K562 (cell line): ENCODE results near the gene PPP1R14B. TPM values are rescaled to one million over a fixed set of nuclear protein-coding genes. Genes with fewer than 3 reads are reported as not detected.

ENCODE experiments used
- ESRRB ChIP-seq: fragments of 250-450 bp; sonication (Bioruptor Pico); IDR thresholded peaks from 2 replicates; pipeline ENCODE4 v1.5.0; 2020; ENCODE audit warnings: mild to moderate bottlenecking, moderate library complexity, borderline replicate concordance
- HSF4 ChIP-seq: fragments of 250-450 bp; sonication (Bioruptor Pico); IDR thresholded peaks from 2 replicates; pipeline ENCODE4 v2.1.2; 2022; ENCODE audit warnings: mild to moderate bottlenecking, moderate library complexity, borderline replicate concordance
- KAT2B ChIP-seq: IDR thresholded peaks from one replicate; pipeline ENCODE4 v1.6.1; 2012; ENCODE audit warnings: low read depth, mild to moderate bottlenecking, control low read depth, inconsistent platforms, low read length, moderate library complexity
- MCM7 ChIP-seq, 2 experiments: fragments of 450-650 bp; IDR thresholded peaks; 2 replicates each; pipeline ENCODE4 v1.6.1; 2016 to 2018
- NCOA6 ChIP-seq: fragments of 450-650 bp; IDR thresholded peaks from 2 replicates; pipeline ENCODE4 v1.6.1; 2017; ENCODE audit warnings: mild to moderate bottlenecking
- NR2C1 ChIP-seq, 2 experiments: fragments of 450-650 bp; IDR thresholded peaks; 2 replicates each; pipeline ENCODE4 v1.6.1; 2017; ENCODE audit warnings: mild to moderate bottlenecking in 2 of 2, antibody characterized with exemption in 1 of 2, inconsistent platforms in 1 of 2, missing compliant biosample characterization in 1 of 2, missing genetic modification characterization in 1 of 2
- POLR3G ChIP-seq: IDR thresholded peaks from 2 replicates; pipeline ENCODE4 v1.6.1; 2011; ENCODE audit not compliant: insufficient read length, insufficient replicate concordance; ENCODE audit errors: extremely low read depth
- RUNX1 ChIP-seq: sonication (generic); IDR thresholded peaks from 2 replicates; pipeline ENCODE4 v1.6.1; 2016; ENCODE audit warnings: antibody characterized with exemption, low read depth
- SRF ChIP-seq, 2 experiments: fragments of 250-450, 450-650 bp in 1 of 2; sonication (Bioruptor Pico) in 1 of 2; sonication (generic) in 1 of 2; formaldehyde crosslinking; IDR thresholded peaks; 2 replicates each; pipeline versions ENCODE4 v1.5.0 to v1.5.1; 2020 to 2022; ENCODE audit warnings: mild to moderate bottlenecking in 1 of 2, missing genetic modification reagents in 1 of 2
- SRSF7 ChIP-seq: fragments of 200-400 bp; formaldehyde crosslinking; optimal IDR thresholded peaks from 2 replicates; pipeline ENCODE3; 2017; ENCODE audit warnings: mild to moderate bottlenecking, low read depth, low read length
- ZNF224 ChIP-seq: sonication (generic); formaldehyde crosslinking; IDR thresholded peaks from 2 replicates; pipeline ENCODE4 v1.8.0; 2022; ENCODE audit warnings: mild to moderate bottlenecking, missing genetic modification reagents
- ZNF586 ChIP-seq: fragments of 450-650 bp; formaldehyde crosslinking; conservative IDR thresholded peaks from 2 replicates; pipeline ENCODE4 v1.4.0; 2020; ENCODE audit warnings: mild to moderate bottlenecking, moderate library complexity
- ZNF699 ChIP-seq: fragments of 250-450 bp; sonication (Bioruptor Pico); IDR thresholded peaks from 2 replicates; pipeline ENCODE4 v1.8.0; 2021; ENCODE audit warnings: mild to moderate bottlenecking, moderate library complexity; ENCODE audit not compliant: insufficient replicate concordance
- ZSCAN29 ChIP-seq: fragments of 450-650 bp; IDR thresholded peaks from 2 replicates; pipeline ENCODE4 v1.6.1; 2017
- polyA plus RNA-seq, 8 experiments: library from polyadenylated mRNA; depleted of rRNA in 4 of 8; stranded (reverse) in 5 of 8; unstranded in 3 of 8; fragments of >200 nt; fragmentation: Nextera tagmentation in 2 of 8; fragmentation: Illumina TruSeq in 1 of 8; extraction: Ambion mirVana in 2 of 8; extraction: Trizol in 1 of 8; gene quantifications; 2 replicates each; pipeline versions ENCODE4 v1.2.1 to v1.2.3, GENCODE V29; 2011 to 2014; ENCODE audit warnings: inconsistent platforms in 1 of 8, missing spikeins in 1 of 8
- total RNA-seq, 7 experiments: library from RNA; depleted of rRNA in 6 of 7; stranded (reverse); fragments of >200 nt in 6 of 7; fragmentation: Illumina TruSeq in 2 of 7; extraction: Trizol in 2 of 7; gene quantifications; 2 replicates each; pipeline versions ENCODE4 v1.2.1 to v1.2.3, GENCODE V29; 2011 to 2021; ENCODE audit warnings: low replicate concordance in 1 of 7
- TF ChIP-seq, protein P1 (sequence below), 3 experiments: IDR thresholded peaks in 2 of 3; conservative IDR thresholded peaks in 1 of 3; 2 replicates each; pipeline ENCODE4 v1.5.1; 2011 to 2012; ENCODE audit warnings: low read length in 3 of 3, mild to moderate bottlenecking in 3 of 3, control low read depth in 2 of 3, improper control_type of control experiment in 1 of 3, inconsistent platforms in 1 of 3, low read depth in 1 of 3, mixed read lengths in 1 of 3, moderate library complexity in 1 of 3; ENCODE audit not compliant: insufficient read depth in 2 of 3
- TF ChIP-seq, protein P2 (sequence below): fragments of 250-450 bp; sonication (Bioruptor Pico); IDR thresholded peaks from 2 replicates; pipeline ENCODE4 v1.9.0; 2021; ENCODE audit warnings: mild to moderate bottlenecking, inconsistent platforms

Gene PPP1R14B
- total and polyA plus RNA-seq, 9 of the 15 experiments (the other 6 are each of a cell fraction or from before 2014, with no cell fraction given): 7.7 to 566 (median 212) TPM

DNA sequence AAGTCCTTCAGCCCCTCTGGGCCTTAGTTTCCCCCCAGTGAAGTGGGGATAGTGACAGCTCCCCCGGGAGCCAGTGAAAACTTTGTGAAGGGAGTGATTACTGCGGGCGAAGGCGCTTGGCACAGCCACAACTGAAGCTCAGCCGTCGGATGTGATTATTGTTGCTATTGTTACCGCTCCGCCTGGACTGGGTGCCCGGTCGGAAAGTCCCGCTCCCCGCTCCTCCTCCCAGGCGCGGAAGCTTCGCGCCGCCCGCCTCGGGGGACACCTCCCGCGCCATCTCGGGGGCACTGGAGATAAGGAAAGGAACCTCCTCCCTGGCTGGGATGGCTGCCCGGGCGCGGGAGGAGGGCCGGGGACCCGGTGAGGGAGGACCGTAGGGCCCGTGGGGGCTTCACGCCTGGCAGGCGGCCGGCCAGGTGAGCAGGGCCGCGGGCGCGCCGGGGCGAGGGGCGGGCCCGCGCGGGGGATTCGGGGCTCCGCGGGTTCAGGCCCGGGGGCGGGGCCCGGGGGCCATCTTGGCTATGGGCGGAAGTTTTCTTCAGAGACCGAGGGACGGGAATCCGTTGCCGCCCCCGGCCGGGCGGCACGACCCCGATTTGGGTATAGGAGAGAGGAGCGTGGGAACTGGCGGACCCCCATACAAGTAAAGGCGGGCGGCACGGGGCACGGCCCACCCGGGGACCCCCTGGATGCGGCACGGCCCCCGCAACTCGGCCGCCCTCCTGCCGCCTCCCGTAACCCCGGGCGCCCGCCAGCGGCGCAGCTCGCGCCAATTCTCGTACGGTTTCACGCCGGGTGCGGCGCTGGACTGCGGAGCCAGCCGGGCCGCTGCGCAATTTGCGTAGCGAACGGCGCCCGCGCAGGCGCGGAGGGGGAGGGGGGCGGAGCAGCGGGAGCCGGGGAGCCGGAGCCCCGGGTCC lies 38.5 kb upstream of the PPP1R14B start, which contains the start of gene GPR137 (continued):
- TF ChIP-seq, protein P1, sequence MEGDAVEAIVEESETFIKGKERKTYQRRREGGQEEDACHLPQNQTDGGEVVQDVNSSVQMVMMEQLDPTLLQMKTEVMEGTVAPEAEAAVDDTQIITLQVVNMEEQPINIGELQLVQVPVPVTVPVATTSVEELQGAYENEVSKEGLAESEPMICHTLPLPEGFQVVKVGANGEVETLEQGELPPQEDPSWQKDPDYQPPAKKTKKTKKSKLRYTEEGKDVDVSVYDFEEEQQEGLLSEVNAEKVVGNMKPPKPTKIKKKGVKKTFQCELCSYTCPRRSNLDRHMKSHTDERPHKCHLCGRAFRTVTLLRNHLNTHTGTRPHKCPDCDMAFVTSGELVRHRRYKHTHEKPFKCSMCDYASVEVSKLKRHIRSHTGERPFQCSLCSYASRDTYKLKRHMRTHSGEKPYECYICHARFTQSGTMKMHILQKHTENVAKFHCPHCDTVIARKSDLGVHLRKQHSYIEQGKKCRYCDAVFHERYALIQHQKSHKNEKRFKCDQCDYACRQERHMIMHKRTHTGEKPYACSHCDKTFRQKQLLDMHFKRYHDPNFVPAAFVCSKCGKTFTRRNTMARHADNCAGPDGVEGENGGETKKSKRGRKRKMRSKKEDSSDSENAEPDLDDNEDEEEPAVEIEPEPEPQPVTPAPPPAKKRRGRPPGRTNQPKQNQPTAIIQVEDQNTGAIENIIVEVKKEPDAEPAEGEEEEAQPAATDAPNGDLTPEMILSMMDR (IDR thresholded peaks at IDR 0.05 in 2 of 3, conservative IDR thresholded peaks at IDR 0.05 in 1 of 3; ENCODE audit: insufficient read depth in 2 of 3, low read depth in 1 of 3, low read length in 3 of 3): no peak
- no peak for TF ChIP-seq SRF (CRISPR knock-in tag; IDR thresholded peaks at IDR 0.05)
- no peak for TF ChIP-seq ZNF699 (CRISPR knock-in tag)
- TF ChIP-seq MCM7 (IDR thresholded peaks at IDR 0.05): no peak
- no peak for TF ChIP-seq NCOA6
- no peak for TF ChIP-seq ZSCAN29
- TF ChIP-seq RUNX1: no peak
- no peak for TF ChIP-seq HSF4 (CRISPR knock-in tag)
- TF ChIP-seq ESRRB (CRISPR knock-in tag): no peak
- TF ChIP-seq POLR3G: no peak
- TF ChIP-seq NR2C1 (IDR thresholded peaks at IDR 0.05): peak; percentile 74
- peak; percentile 83 for TF ChIP-seq NR2C1 (tag; IDR thresholded peaks at IDR 0.05)
- no peak for TF ChIP-seq KAT2B
- TF ChIP-seq SRSF7: peak; percentile 69
- TF ChIP-seq, protein P2, sequence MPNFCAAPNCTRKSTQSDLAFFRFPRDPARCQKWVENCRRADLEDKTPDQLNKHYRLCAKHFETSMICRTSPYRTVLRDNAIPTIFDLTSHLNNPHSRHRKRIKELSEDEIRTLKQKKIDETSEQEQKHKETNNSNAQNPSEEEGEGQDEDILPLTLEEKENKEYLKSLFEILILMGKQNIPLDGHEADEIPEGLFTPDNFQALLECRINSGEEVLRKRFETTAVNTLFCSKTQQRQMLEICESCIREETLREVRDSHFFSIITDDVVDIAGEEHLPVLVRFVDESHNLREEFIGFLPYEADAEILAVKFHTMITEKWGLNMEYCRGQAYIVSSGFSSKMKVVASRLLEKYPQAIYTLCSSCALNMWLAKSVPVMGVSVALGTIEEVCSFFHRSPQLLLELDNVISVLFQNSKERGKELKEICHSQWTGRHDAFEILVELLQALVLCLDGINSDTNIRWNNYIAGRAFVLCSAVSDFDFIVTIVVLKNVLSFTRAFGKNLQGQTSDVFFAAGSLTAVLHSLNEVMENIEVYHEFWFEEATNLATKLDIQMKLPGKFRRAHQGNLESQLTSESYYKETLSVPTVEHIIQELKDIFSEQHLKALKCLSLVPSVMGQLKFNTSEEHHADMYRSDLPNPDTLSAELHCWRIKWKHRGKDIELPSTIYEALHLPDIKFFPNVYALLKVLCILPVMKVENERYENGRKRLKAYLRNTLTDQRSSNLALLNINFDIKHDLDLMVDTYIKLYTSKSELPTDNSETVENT (CRISPR knock-in tag): peak; percentile 42; the same call in 1 of the 2 replicates
- no peak for TF ChIP-seq ZNF224 (CRISPR knock-in tag)
- TF ChIP-seq ZNF586 (CRISPR knock-in tag): no peak
